ENCODE measurements around the gene ARHGAP44.

DNA sequence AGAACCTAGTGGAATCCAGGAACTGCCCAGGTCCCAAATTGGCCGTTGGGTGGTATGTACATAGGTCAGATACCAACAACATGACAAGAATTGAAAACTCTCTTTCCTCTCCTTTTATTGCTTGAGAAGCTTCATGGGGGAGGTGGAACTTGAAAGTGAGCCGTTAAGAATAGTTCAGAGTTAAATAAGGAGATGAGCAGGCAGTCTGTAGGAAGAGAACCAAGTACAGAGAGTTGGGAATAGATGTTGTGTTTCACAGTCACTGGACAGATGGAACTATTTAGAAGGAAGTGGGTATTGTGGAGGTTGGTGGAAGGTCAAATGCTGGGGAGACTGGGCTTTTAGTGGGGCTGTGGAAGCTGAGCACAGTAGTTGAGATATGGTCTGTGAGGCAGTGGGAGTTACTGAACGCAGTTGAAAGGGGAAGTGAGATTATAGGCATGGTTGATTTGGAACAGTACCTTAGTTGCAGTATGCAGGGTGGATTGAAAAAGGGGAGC is 26.4 kb downstream of the ARHGAP44 start:
- TF ChIP-seq EZH2phosphoT487 (IDR thresholded peaks at IDR 0.05; ENCODE audit: borderline replicate concordance): no peak
- TF ChIP-seq, protein P1, sequence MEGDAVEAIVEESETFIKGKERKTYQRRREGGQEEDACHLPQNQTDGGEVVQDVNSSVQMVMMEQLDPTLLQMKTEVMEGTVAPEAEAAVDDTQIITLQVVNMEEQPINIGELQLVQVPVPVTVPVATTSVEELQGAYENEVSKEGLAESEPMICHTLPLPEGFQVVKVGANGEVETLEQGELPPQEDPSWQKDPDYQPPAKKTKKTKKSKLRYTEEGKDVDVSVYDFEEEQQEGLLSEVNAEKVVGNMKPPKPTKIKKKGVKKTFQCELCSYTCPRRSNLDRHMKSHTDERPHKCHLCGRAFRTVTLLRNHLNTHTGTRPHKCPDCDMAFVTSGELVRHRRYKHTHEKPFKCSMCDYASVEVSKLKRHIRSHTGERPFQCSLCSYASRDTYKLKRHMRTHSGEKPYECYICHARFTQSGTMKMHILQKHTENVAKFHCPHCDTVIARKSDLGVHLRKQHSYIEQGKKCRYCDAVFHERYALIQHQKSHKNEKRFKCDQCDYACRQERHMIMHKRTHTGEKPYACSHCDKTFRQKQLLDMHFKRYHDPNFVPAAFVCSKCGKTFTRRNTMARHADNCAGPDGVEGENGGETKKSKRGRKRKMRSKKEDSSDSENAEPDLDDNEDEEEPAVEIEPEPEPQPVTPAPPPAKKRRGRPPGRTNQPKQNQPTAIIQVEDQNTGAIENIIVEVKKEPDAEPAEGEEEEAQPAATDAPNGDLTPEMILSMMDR (conservative IDR thresholded peaks at IDR 0.05; ENCODE audit: low read length): no peak
